Stimulated activated CD4-positive, alpha-beta T cell treated with anti-CD3 and anti-CD28 coated beads, TNF-alpha, amount 100 ng/mL, for 24 hours (primary cell): ENCODE data around the gene OR13C2.
"Not testable (repeated sequence)": the region's sequence is repeated elsewhere in the genome, so short reads cannot be mapped to it uniquely, and the experiment has no call there.

Experiments used
- DNase-seq, 3 experiments: peaks; one replicate each; pipeline ENCODE4 v3.0.0-alpha.2; 2020; ENCODE audit warnings: low read depth in 3 of 3

The OR13C2 gene

GRCh38 chr9:104605527-104605926 lies at the start of gene OR13C2:
Gene OR13C2 (minus strand): TSS chr9:104605627. CDS start chr9:104605627, 0 bp downstream.
- DNase-seq, result not testable (repeated sequence)

GRCh38 chr9:104635456-104635855 lies 30.0 kb upstream of the OR13C2 start:
- DNase-seq, result no peak

GRCh38 chr9:104633976-104634520 lies 28.6 kb upstream of the OR13C2 start:
- DNase-seq, result no peak

- not testable (repeated sequence) for DNase-seq
Measured at GRCh38 chr9:104625964-104626363, 20.5 kb upstream of the OR13C2 start.

GRCh38 chr9:104618104-104618503 lies 12.7 kb upstream of the OR13C2 start, which contains the start of gene OR13C9:
Gene OR13C9 (minus strand): TSS chr9:104618204. CDS start chr9:104618204, 0 bp downstream.
- no peak for DNase-seq

- DNase-seq, result no peak
Measured at GRCh38 chr9:104617418-104617817, 12.0 kb upstream of the OR13C2 start.

GRCh38 chr9:104611213-104611612 lies 5.8 kb upstream of the OR13C2 start:
- DNase-seq, result no peak

GRCh38 chr9:104608336-104608735 lies 2.9 kb upstream of the OR13C2 start:
- no peak for DNase-seq

GRCh38 chr9:104606152-104606551 lies 725 bp upstream of the OR13C2 start:
- DNase-seq, result no peak

- DNase-seq, result no peak
Measured at GRCh38 chr9:104604801-104605200, 626 bp downstream of the OR13C2 start.

- DNase-seq, result not testable (repeated sequence)
Measured at GRCh38 chr9:104599313-104599712, 6.1 kb downstream of the OR13C2 start, which contains the start of gene OR13C5. Gene OR13C5 (minus strand): TSS chr9:104599413. CDS start chr9:104599413, 0 bp downstream.

- not testable (repeated sequence) for DNase-seq
Measured at GRCh38 chr9:104598749-104599148, 6.7 kb downstream of the OR13C2 start.

GRCh38 chr9:104589626-104590025 lies 15.8 kb downstream of the OR13C2 start:
- DNase-seq, result no peak

- no peak for DNase-seq
Measured at GRCh38 chr9:104586496-104587180, 18.8 kb downstream of the OR13C2 start.

GRCh38 chr9:104580562-104580961 lies 24.9 kb downstream of the OR13C2 start:
- DNase-seq, result no peak

- no peak for DNase-seq
Measured at GRCh38 chr9:104577263-104577662, 28.2 kb downstream of the OR13C2 start.

- DNase-seq, result no peak
Measured at GRCh38 chr9:104575456-104575855, 30.0 kb downstream of the OR13C2 start.

- DNase-seq, result no peak
Measured at GRCh38 chr9:104572612-104573011, 32.8 kb downstream of the OR13C2 start.

GRCh38 chr9:104568868-104569267 lies 36.6 kb downstream of the OR13C2 start, which contains the start of gene OR13C8:
Gene OR13C8 (plus strand): TSS chr9:104569168. CDS start chr9:104569168, 0 bp downstream.
- DNase-seq, result no peak

- DNase-seq, result no peak
Measured at GRCh38 chr9:104564358-104564757, 41.1 kb downstream of the OR13C2 start.

GRCh38 chr9:104556830-104557634 lies 48.4 kb downstream of the OR13C2 start:
- no peak for DNase-seq

- no peak for DNase-seq
Measured at GRCh38 chr9:104555521-104555920, 49.9 kb downstream of the OR13C2 start.
